ENCODE results near the gene SCNN1A. TPM values are rescaled to one million over a fixed set of nuclear protein-coding genes. Genes with fewer than 3 reads are reported as not detected.

The SCNN1A gene
- total RNA-seq, 2 experiments from 2014 or later, result 1.4 to 1.5 TPM

- ChIA-PET CTCF (interaction anchor here (0.7 kb wide), 1 partner anchor 8 kb away, joined by 3 read pairs; no protein-coding TSS in a partner anchor), POLR2A (interaction anchor here (0.6 to 1.8 kb wide), 4 partner anchors 104 to 194 kb away, joined by 3 to 4 read pairs (median 4); partner anchors contain the start of genes GAPDH and MRPL51)
Observed at GRCh38 chr12:6340032-6340638, 35.2 kb downstream of the SCNN1A start.

DNA sequence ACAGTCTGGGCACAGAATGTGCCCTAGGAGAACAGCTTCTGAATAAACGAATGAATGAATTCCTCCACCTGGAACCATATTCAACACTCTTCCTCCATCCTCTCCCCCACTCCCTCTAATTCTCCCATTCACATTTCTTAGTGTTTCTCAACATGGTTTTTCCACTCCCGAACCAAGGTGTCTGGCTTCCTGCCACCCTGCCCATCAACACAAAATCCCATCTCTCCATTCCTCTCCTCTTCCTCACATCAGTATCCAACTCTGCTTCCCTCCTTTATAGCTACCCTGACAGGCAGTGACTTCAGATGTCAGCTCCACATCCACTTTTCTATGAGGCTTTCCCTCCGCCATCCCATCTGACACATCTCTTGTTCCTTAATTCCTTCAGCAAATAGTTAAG is 36.4 kb downstream of the SCNN1A start:
- CTCF ChIA-PET, result interaction anchor here (0.8 to 1.3 kb wide), 2 partner anchors 24 to 29 kb away, joined by 3 read pairs; no protein-coding TSS in a partner anchor
- POLR2A ChIA-PET, result interaction anchor here (0.7 to 1.9 kb wide), 6 partner anchors 29 to 267 kb away, joined by 3 to 8 read pairs (median 4); partner anchors contain the start of genes GAPDH and VAMP1

GRCh38 chr12:6338536-6338935 is 36.8 kb downstream of the SCNN1A start:
- POLR2A ChIA-PET, result interaction anchor here (0.5 to 1.9 kb wide), 4 partner anchors 12 to 132 kb away, joined by 3 to 8 read pairs (median 4); partner anchors contain the start of gene VAMP1
- CTCF ChIA-PET, result interaction anchor here (1.3 kb wide), 1 partner anchor 25 kb away, joined by 3 read pairs; no protein-coding TSS in a partner anchor

- CTCF ChIA-PET, result interaction anchor here (1.8 to 3.9 kb wide), 2 partner anchors 12 to 15 kb away, joined by 6 to 22 read pairs; no protein-coding TSS in a partner anchor
- POLR2A ChIA-PET, result interaction anchor here (0.5 to 1.9 kb wide), 3 partner anchors 11 to 88 kb away, joined by 3 to 5 read pairs (median 4); no protein-coding TSS in a partner anchor
Observed at GRCh38 chr12:6337958-6338433, 37.4 kb downstream of the SCNN1A start.

DNA sequence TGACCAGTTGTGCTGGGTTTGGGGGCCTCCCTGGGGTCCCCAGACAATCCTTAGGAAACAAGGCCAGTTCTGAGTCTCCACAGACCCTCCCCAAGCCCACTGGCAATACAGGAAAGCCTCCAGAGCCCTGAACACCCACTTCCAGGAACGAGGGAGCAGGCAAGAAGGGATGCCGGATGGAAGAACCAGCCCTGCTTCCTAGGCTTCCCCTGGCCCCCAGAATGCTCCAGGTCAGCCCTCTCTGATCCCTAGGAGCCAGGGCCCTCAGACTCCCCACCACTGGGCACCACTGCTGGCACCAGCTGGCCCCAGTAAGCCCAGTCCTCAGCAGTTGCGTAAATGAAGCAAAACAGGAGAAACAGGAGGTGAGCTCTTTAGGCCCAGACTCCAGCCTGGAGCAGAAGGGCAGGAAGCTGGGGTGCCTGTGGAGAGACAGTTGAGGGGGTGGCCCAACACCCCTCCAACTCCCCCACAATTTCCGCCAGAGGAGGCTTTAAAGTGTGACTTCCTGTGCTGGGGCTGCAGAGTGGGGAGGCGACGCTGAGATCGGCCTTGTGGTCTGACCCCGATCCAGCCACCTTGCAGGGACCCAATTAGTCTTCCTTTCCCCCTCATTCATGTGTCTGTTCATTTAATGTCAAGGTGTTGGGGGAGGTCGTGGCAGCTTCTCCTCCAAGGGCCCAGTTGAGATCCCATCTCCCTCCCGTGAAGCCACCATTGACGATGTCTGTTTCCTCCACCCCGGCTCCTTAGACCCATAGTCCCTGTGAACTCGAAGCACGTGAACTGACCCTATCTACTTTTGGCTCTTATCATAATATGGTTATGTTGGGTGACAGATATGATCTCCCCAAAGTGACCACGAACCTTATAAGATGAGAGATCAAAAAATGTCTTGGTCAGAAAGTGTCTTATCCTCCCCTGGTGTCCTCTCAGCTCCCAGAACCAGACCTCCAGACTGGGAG is 38.2 kb downstream of the SCNN1A start:
- POLR2A ChIA-PET, result interaction anchor here (0.6 to 1.8 kb wide), 6 partner anchors 26 to 268 kb away, joined by 3 to 6 read pairs (median 5); partner anchors contain the start of gene GAPDH
- CTCF ChIA-PET, result interaction anchor here (0.6 to 3.9 kb wide), 8 partner anchors 8 to 107 kb away, joined by 3 to 23 read pairs (median 5); partner anchors contain the start of gene CD27

- ChIA-PET POLR2A (interaction anchor here (0.6 to 1.8 kb wide), 8 partner anchors 9 to 269 kb away, joined by 3 to 7 read pairs (median 6); partner anchors contain the start of gene GAPDH), CTCF (interaction anchor here (0.6 to 3.9 kb wide), 12 partner anchors 9 to 682 kb away, joined by 3 to 23 read pairs (median 4); partner anchors contain the start of genes CD27 and LPCAT3)
Observed at GRCh38 chr12:6336079-6336888, 39.1 kb downstream of the SCNN1A start.

GRCh38 chr12:6335451-6336078 is 39.8 kb downstream of the SCNN1A start:
- POLR2A ChIA-PET, result interaction anchor here (0.6 to 1.8 kb wide), 6 partner anchors 9 to 220 kb away, joined by 3 to 7 read pairs (median 4); no protein-coding TSS in a partner anchor
- CTCF ChIA-PET, result interaction anchor here (1.0 to 3.9 kb wide), 14 partner anchors 8 to 683 kb away, joined by 3 to 23 read pairs (median 4); partner anchors contain the start of genes CD27 and LPCAT3

GRCh38 chr12:6334940-6335450 is 40.4 kb downstream of the SCNN1A start:
- ChIA-PET CTCF (interaction anchor here (1.0 to 3.9 kb wide), 12 partner anchors 9 to 683 kb away, joined by 3 to 23 read pairs (median 4); partner anchors contain the start of gene LPCAT3), POLR2A (interaction anchor here (0.6 to 1.4 kb wide), 3 partner anchors 9 to 220 kb away, joined by 3 to 7 read pairs (median 3); no protein-coding TSS in a partner anchor)

- POLR2A ChIA-PET, result interaction anchor here (1.1 kb wide), 1 partner anchor 11 kb away, joined by 3 read pairs; no protein-coding TSS in a partner anchor
- CTCF ChIA-PET, result interaction anchor here (1.0 to 3.9 kb wide), 9 partner anchors 8 to 131 kb away, joined by 3 to 23 read pairs (median 12); no protein-coding TSS in a partner anchor
Observed at GRCh38 chr12:6334359-6334758, 41.0 kb downstream of the SCNN1A start.

GRCh38 chr12:6333566-6333965 is 41.8 kb downstream of the SCNN1A start:
- ChIA-PET POLR2A (interaction anchor here (1.1 kb wide), 1 partner anchor 12 kb away, joined by 3 read pairs; no protein-coding TSS in a partner anchor), CTCF (interaction anchor here (3.6 kb wide), 2 partner anchors 11 to 34 kb away, joined by 17 to 20 read pairs; no protein-coding TSS in a partner anchor)

- CTCF ChIA-PET, result interaction anchor here (3.6 kb wide), 2 partner anchors 10 to 35 kb away, joined by 17 to 20 read pairs; no protein-coding TSS in a partner anchor
- POLR2A ChIA-PET, result interaction anchor here (1.0 to 1.1 kb wide), 2 partner anchors 10 to 13 kb away, joined by 3 read pairs; no protein-coding TSS in a partner anchor
Observed at GRCh38 chr12:6333029-6333428, 42.3 kb downstream of the SCNN1A start.

GRCh38 chr12:6332459-6332858 is 42.9 kb downstream of the SCNN1A start:
- CTCF ChIA-PET, result interaction anchor here (3.6 kb wide), 2 partner anchors 9 to 35 kb away, joined by 17 to 20 read pairs; no protein-coding TSS in a partner anchor
- POLR2A ChIA-PET, result interaction anchor here (1.0 kb wide), 1 partner anchor 9 kb away, joined by 3 read pairs; no protein-coding TSS in a partner anchor

DNA sequence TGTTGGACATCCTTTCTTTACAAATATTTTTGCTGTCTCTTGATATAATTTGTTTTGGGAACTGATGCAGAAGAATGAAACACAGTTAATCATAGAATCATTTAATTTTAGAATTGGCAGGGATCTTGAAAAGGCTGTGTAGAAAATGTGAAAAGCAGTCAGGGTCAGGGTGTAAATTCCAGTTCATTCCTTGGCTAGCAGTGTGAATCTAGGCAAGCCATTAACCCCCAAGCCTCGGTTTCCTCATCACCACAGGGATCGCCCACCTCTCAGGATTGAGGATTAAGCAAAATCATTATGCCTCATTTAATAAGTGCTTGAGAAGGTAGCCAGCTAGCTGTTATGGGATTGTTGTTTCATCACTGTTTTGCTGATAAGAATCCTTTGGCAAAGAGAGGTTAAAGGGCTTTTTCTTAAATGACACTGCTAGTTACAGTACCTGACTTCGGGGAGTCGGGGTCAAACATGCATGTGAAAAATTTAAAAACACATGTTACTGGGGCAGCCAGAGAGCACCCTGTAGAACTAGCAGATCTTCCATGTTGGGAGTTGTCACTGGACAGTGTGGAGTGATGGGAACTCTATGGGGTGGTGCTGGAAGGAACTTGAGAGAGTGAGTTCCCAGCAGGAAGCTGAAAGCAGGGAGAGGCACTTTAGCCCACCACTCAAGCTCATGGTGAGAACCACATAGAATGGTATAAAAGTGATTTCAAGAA is 44.2 kb downstream of the SCNN1A start:
- ChIA-PET POLR2A (no interaction called here), CTCF (interaction anchor here (0.6 kb wide), 1 partner anchor 10 kb away, joined by 3 read pairs; no protein-coding TSS in a partner anchor)

DNA sequence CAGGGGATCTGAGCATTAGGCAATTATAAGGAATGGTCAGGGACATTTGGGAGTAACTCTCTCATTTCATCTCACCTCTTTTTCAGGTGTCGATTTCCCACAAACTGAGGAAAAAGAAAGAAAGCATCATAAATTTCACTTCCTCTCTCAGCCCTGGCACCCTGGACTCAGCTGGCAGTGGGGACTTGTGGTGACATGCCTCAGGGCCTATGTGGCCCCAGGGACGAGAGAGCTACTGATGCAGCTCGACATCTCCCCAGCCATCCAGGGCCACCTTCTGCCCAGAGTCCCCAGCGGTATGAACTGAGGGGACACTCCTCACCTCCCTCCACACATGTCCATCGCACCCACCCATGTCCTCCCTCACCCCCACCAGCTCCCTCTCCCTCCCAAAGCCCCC is 45.2 kb downstream of the SCNN1A start:
- CTCF ChIA-PET, result interaction anchor here (0.9 kb wide), 1 partner anchor 94 kb away, joined by 3 read pairs; no protein-coding TSS in a partner anchor
- POLR2A ChIA-PET, result no interaction called here

DNA sequence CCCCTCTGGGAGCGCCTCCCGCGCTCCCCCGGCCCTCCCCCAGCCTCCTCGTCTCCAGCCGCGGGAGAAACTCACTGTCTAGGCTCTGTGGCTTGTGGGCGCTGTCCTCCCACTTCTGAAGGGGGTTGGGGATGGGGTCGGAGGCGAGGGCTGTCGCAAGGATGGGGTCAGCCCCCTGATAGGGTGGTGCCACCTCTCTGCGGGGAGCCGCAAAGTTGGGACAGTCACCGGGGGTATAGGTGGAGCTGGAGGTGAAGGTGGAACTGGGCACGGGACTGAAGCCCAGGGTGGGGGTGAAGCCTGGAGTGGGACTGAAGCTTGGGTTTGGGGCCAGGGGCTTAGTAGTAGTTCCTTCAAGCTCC is 45.7 kb downstream of the SCNN1A start:
- POLR2A ChIA-PET, result no interaction called here

More for the DNA sequence above, 45.7 kb downstream of the SCNN1A start:
- CTCF ChIA-PET, result interaction anchor here (1.0 kb wide), 1 partner anchor 16 kb away, joined by 3 read pairs; no protein-coding TSS in a partner anchor
